Lower lobe of right lung (tissue), 2 donors: ENCODE results near the gene CHIC2. TPM values are rescaled to one million over a fixed set of nuclear protein-coding genes. Genes with fewer than 3 reads are reported as not detected.

ENCODE experiments used
- ATAC-seq, 2 donors: fragments of 200-7000 bp; cut with Tn5 transposase; one replicate each; pipeline ENCODE4 v1.9.1; 2020 to 2022; ENCODE audit warnings: mild to moderate bottlenecking in 2 of 2, moderate library complexity in 2 of 2
- DNase-seq: peaks from one replicate; pipeline ENCODE4 v3.0.0-alpha.2; 2020
- H3K27ac ChIP-seq: fragments of 200-600 bp; one replicate; pipeline ENCODE4 v1.8.0; 2022
- H3K27me3 ChIP-seq: fragments of 200-600 bp; one replicate; pipeline ENCODE4 v1.8.0; 2022; ENCODE audit warnings: low read depth
- H3K36me3 ChIP-seq: fragments of 200-600 bp; one replicate; pipeline ENCODE4 v1.8.0; 2022; ENCODE audit warnings: mild to moderate bottlenecking
- H3K4me1 ChIP-seq: fragments of 200-600 bp; one replicate; pipeline ENCODE4 v1.8.0; 2022
- H3K4me3 ChIP-seq: fragments of 200-600 bp; one replicate; pipeline ENCODE4 v1.8.0; 2022; ENCODE audit warnings: mild to moderate bottlenecking
- H3K9me3 ChIP-seq: fragments of 200-600 bp; one replicate; pipeline ENCODE4 v1.8.0; 2022
- CTCF ChIP-seq: fragments of 200-600 bp; IDR thresholded peaks from one replicate; pipeline ENCODE4 v1.8.0; 2022; ENCODE audit warnings: antibody characterized with exemption, mild to moderate bottlenecking
- intact Hi-C: fragments of 100-400 bp; cut with DNase I; formaldehyde crosslinking; loops from one replicate; pipeline ENCODE4 v1.11.0; 2022
- total RNA-seq: library from RNA; stranded (reverse); fragmentation: NEBNext Ultra II Directional; extraction: Animal tissue kit (Norgen Biotek cat#: 25700); gene quantifications from one replicate; pipeline ENCODE4 v1.2.1, GENCODE V29; 2021
- donor health status: DM: no; HTN: yes; CAD: no; lungs with severe emphysema.

CHIC2 gene
- total RNA-seq, 1 donor from 2014 or later = 30.1 TPM

- H3K27me3 ChIP-seq = no peaks in the 10 kb centered on the region
- H3K36me3 ChIP-seq = no peaks in the 10 kb centered on the region
- no peaks in the 10 kb centered on the region for H3K9me3 ChIP-seq
- no peak for TF ChIP-seq CTCF
- ATAC-seq (peak; percentile 47 to 53), DNase-seq (no peak)
- no peak overlapping the region for H3K27ac ChIP-seq
- no peak overlapping the region for H3K4me3 ChIP-seq
- no peaks in the 10 kb centered on the region for H3K4me1 ChIP-seq
- intact Hi-C loops = no loop called here
Measured at GRCh38 chr4:54001668-54002365, 62.6 kb downstream of the CHIC2 start.

- H3K36me3 ChIP-seq = no peaks in the 10 kb centered on the region
- no peak overlapping the region for H3K27ac ChIP-seq
- ATAC-seq = no peak
- DNase-seq = no peak
- no peak for TF ChIP-seq CTCF
- H3K4me1 ChIP-seq = no peaks in the 10 kb centered on the region
- no peaks in the 10 kb centered on the region for H3K9me3 ChIP-seq
- H3K27me3 ChIP-seq = no peaks in the 10 kb centered on the region
- H3K4me3 ChIP-seq = no peak overlapping the region
- intact Hi-C loops = no loop called here
Measured at GRCh38 chr4:53997898-53998297, 66.5 kb downstream of the CHIC2 start.

GRCh38 chr4:53994382-53995102 lies 69.9 kb downstream of the CHIC2 start:
- DNase-seq (no peak), ATAC-seq (peak; percentile 34 to 35)

GRCh38 chr4:53992785-53993184 lies 71.6 kb downstream of the CHIC2 start:
- H3K9me3 ChIP-seq = no peaks in the 10 kb centered on the region
- ATAC-seq (no peak), DNase-seq (no peak)
- H3K27me3 ChIP-seq = no peaks in the 10 kb centered on the region
- no peaks in the 10 kb centered on the region for H3K36me3 ChIP-seq
- H3K4me1 ChIP-seq = no peaks in the 10 kb centered on the region
- TF ChIP-seq CTCF = no peak
- no peak overlapping the region for H3K4me3 ChIP-seq
- intact Hi-C loops = no loop called here
- H3K27ac ChIP-seq = no peak overlapping the region

More at GRCh38 chr4:53994382-53995102, 69.9 kb downstream of the CHIC2 start:
- no peaks in the 10 kb centered on the region for H3K36me3 ChIP-seq
- H3K4me3 ChIP-seq = no peak overlapping the region
- H3K4me1 ChIP-seq = no peaks in the 10 kb centered on the region
- no peaks in the 10 kb centered on the region for H3K9me3 ChIP-seq
- intact Hi-C loops = no loop called here
- no peaks in the 10 kb centered on the region for H3K27me3 ChIP-seq
- no peak overlapping the region for H3K27ac ChIP-seq
- no peak for TF ChIP-seq CTCF

- DNase-seq (no peak), ATAC-seq (no peak)
- H3K4me1 ChIP-seq = no peaks in the 10 kb centered on the region
- no peak overlapping the region for H3K27ac ChIP-seq
- TF ChIP-seq CTCF = no peak
- no peaks in the 10 kb centered on the region for H3K27me3 ChIP-seq
- H3K4me3 ChIP-seq = no peak overlapping the region
- intact Hi-C loops = no loop called here
- no peaks in the 10 kb centered on the region for H3K9me3 ChIP-seq
- H3K36me3 ChIP-seq = no peaks in the 10 kb centered on the region
Measured at GRCh38 chr4:53991821-53992220, 72.6 kb downstream of the CHIC2 start.
